GM20000 (cell line): ENCODE results near the gene KCNG2.
"Not testable (repeated sequence)": the region's sequence is repeated elsewhere in the genome, so short reads cannot be mapped to it uniquely, and the experiment has no call there.

Source experiments
- DNase-seq: peaks from one replicate; pipeline ENCODE4 v3.0.0; 2012; ENCODE audit warnings: low spot score
- TF ChIP-seq, protein P1 (sequence below): IDR thresholded peaks from 2 replicates; pipeline ENCODE4 v1.5.1; 2012; ENCODE audit warnings: mild to moderate bottlenecking, control low read depth; ENCODE audit errors: extremely low read depth, missing control alignments

KCNG2 gene

GRCh38 chr18:79877163-79878091 is 79.7 kb downstream of the KCNG2 start:
- DNase-seq, result no peak
- TF ChIP-seq, protein P1, sequence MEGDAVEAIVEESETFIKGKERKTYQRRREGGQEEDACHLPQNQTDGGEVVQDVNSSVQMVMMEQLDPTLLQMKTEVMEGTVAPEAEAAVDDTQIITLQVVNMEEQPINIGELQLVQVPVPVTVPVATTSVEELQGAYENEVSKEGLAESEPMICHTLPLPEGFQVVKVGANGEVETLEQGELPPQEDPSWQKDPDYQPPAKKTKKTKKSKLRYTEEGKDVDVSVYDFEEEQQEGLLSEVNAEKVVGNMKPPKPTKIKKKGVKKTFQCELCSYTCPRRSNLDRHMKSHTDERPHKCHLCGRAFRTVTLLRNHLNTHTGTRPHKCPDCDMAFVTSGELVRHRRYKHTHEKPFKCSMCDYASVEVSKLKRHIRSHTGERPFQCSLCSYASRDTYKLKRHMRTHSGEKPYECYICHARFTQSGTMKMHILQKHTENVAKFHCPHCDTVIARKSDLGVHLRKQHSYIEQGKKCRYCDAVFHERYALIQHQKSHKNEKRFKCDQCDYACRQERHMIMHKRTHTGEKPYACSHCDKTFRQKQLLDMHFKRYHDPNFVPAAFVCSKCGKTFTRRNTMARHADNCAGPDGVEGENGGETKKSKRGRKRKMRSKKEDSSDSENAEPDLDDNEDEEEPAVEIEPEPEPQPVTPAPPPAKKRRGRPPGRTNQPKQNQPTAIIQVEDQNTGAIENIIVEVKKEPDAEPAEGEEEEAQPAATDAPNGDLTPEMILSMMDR, result no peak

GRCh38 chr18:79878246-79878645 is 80.5 kb downstream of the KCNG2 start:
- not testable (repeated sequence) for DNase-seq

GRCh38 chr18:79878741-79879378 is 81.1 kb downstream of the KCNG2 start:
- TF ChIP-seq, protein P1, result no peak
- DNase-seq, result no peak

DNA sequence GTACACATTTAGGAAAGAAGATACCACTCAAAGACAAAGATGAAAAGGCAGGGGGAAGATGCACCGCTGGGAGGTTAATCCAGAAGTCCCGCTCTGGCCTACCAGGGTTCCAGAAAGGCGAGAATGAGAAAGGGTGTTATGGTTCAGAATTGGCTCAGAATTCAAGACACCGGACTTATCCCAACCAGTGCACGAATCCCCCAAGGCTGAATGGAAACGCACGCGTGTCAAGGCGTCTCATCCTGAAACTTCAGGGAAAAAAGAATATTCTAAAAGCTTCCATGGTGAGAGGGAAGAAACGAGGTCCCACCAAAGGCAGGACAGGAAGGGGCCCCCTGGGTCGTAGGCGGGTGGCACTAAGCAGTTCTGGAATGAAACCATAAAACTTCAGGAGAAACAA is 81.8 kb downstream of the KCNG2 start:
- DNase-seq, result no peak
- TF ChIP-seq, protein P1, result no peak

GRCh38 chr18:79881695-79882094 is 84.0 kb downstream of the KCNG2 start:
- DNase-seq, result no peak
- TF ChIP-seq, protein P1, result no peak

GRCh38 chr18:79882522-79883241 is 84.9 kb downstream of the KCNG2 start:
- TF ChIP-seq, protein P1, result no peak
- no peak for DNase-seq

GRCh38 chr18:79883461-79884293 is 85.9 kb downstream of the KCNG2 start:
- DNase-seq, result no peak

More at GRCh38 chr18:79883461-79884293, 85.9 kb downstream of the KCNG2 start:
- TF ChIP-seq, protein P1, result no peak
